Hypothalamus (tissue), 51 donors: Measurements from ENCODE around the gene TADA2A.
"Not testable (repeated sequence)": the region's sequence is repeated elsewhere in the genome, so short reads cannot be mapped to it uniquely, and the experiment has no call there.

Experiments
- DNase-seq, 51 donors: peaks; one replicate each; lab custom pipeline; 2025; lab: John Stamatoyannopoulos, UW

The TADA2A gene

GRCh38 chr17:37490022-37490587, 83.4 kb downstream of the TADA2A start:
- DNase-seq = peak in 34 of 51 donors; percentile 10 to 72 (median 46)

DNA sequence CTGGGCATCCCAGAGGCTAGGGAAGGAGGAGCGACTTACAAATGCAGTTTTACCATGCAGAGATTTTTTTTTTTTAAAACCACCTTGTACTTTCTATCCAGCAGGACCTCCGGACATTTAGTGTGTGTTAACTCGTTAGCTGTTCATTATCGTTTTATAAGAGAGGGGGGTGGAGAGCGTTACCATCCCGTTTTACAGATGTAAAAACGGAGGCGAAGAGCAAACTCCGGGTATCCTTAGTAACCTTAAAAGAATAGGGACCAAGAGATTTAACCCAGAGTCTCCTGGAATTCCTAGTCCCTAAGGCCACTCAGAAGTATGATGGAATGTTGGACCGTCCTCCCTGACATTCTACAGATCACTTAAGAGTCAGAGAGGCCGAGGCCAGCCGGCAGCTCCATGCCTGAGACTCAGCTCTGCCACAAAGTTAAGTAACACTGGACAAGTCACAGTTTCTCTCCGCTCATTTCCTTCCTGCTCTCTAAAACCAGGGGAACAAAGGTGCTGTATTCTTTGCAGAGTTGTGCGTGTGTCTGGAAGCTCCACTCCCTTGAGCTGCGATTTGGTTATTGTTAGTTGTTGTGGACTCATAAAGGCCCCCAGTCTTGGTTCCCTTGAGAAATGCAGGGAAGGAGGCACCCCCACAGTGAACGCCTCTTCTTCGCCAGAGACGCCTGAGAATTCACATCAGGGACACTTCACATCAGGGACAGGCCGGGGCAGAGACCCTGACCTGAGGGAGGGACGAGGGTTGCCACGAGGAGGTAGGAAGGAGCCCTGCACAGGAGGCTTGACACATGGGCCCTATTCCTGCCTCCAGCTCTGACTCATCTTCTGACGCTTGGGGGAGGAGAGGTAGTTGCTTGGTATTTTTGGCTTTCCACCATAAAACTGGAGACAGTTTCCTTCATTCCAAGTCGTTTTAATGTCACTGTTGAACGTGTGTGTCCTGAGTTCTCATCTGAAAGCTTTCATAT, 84.2 kb downstream of the TADA2A start:
- peak in 10 of 51 donors; percentile 8 to 56 (median 26) for DNase-seq

- DNase-seq = no peak
Observed at GRCh38 chr17:37492167-37492566, 85.5 kb downstream of the TADA2A start.

DNA sequence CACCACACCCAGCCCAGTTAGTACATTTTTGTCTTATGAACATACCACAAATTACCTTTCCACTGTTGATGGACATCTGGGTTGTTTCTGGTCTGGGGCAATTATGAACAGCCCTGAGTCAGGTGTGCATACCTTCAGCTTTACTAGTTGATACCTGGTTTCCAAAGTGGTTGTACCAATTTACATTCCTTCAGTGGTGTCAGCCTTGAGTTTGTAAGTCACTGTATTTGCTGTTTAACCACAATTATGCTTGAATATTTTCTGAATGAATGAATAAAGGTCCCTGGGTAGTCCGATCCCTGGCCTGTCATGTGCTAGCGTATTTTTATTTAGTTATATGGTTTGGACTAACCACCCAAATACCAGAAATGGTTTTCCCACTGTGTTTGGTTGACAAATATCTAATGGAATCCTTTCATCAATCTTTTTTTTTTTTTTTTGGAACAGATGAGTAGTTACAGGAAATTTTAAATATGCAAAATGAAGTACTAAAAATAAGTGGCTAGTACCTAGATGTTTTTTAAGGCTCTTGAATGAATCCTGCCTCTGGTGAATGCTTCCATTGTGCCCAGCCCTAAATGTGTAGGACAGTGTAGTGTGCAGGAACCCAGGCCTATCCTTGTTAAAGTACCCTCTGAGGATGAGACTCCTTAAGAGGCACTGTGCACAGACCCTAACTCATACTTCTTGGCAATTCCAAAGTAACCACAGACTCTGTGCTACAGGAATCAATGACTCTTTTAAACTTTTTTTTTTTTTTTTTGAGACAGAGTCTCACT, 86.8 kb downstream of the TADA2A start:
- no peak for DNase-seq

DNA sequence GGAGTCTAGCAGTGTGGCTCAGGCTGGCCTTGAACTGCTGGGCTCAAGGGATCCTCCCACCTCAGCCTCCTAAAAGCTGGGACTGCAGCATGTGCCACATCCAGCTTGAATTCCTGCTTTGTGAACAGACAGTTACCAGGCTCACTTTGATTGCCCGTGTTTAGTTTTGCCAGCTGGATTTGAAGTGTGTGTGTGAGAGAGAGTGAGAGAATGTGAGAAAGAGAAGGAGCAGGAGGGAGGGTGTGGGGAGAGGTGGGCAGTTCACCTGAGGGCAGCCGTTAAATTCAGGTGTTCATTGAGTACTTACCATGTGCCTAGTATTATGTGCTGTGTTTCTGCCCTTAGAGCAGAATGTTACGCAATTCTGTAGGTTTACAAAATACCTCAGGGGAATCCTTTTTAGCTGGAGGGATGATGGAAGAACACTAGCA, 87.7 kb downstream of the TADA2A start:
- no peak for DNase-seq

GRCh38 chr17:37494971-37495370, 88.3 kb downstream of the TADA2A start:
- no peak for DNase-seq

DNA sequence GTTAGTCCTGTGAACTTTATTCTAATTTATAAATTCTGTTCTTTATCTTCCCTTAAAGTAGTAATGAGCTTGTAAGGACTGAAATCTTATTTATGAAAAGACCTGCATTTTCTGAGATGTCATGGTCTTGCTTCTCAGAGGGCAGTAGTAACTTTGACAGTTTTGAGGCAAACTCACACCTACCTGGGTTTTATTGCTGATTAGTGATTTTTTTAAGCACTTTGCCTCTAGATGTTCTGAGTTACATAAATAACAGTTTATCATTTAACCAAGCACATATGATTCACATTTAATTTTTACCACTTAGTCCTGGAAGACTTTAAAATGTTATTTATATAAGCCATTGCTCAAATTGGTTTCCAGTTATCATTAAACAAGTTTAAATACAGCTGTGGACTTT, 93.7 kb downstream of the TADA2A start:
- no peak for DNase-seq

DNA sequence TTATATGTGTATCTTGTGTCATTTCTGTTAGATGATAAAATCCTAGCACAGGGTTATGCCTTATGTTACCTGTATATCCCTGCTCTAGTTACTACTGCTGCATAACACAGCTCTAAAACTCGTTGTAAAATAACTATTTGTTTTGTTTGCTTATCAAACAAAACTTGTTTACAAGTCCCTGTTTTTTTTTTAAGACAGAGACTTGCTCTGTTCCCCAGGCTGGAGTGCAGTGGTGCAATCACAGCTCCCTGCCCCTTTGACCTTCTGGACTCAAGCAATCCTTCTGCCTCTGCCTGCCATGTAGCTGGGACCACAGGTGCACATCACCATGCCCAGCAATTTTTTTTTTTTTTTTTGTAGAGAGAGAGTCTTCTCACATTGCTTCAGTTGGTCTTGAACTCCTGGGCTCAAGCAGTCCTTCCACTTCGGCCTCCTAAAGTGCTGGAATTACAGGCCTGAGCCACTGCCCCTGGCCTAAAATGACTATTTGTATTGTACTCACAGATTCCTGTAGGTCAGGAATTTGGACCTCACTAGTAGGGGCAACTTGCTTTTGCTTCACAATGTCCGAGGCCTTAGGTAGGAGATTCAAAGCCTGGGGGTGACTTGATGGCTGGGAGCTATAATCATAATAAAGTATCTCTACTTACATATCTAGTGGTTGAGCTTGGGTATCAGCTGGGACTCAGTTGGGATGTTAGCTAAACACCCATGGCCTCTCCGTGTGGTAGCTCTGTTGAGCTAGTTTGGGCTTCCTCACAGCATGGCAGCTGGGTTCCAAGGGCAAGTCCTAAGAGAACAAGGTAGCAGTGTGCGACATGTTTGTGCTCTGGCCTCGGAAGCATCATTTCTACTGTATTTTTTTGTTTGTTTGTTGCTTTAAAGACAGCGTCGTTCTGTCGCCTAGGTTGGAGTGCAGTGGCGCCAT, 95.6 kb downstream of the TADA2A start:
- DNase-seq = no peak

GRCh38 chr17:37503148-37503547, 96.5 kb downstream of the TADA2A start:
- no peak for DNase-seq

DNA sequence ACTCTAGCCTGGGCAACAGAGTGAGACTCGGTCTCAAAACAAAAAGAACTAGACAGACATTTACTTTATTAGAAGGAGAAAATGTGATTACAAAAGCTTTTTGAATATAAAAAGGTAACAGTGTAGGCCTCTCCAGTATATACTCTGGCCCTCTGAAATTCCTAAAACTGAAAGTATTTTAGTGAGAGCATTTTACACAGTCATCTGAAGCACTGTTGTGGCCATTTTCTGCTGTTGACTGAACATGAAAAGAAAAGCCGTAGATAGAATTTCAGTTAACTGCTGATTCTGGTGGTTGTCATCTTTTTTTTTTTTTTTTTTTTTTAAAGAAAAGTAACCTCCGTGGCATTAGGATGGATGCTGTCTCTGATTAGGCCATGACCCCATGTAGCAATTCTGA, 98.6 kb downstream of the TADA2A start:
- no peak for DNase-seq

- peak in 18 of 51 donors; percentile 3 to 54 (median 24) for DNase-seq
Observed at GRCh38 chr17:37506678-37507077, 100.0 kb downstream of the TADA2A start.

GRCh38 chr17:37507111-37507510, 100.4 kb downstream of the TADA2A start:
- peak in 3 of 51 donors; percentile 9 to 23 (median 16) for DNase-seq

- no peak for DNase-seq
Observed at GRCh38 chr17:37510056-37510455, 103.4 kb downstream of the TADA2A start.

DNA sequence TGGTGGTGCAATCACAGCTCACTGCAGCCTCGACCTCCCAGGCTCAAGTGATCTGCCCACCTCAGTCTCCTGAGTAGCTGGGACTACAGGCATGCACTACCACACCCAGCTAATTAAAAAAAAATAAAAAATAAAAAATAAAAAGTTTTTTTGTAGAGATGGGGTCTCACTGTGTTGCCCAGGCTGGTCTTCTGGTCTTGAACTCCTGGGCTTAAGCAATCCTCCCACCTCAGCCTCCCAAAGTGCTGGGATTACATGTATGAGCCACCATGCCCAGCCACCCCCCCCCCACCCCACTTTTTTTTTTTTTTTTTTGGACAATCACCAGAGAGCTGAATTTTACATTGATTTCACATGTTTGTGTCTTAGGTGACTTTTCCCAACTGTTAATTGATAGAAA, 105.0 kb downstream of the TADA2A start:
- not testable (repeated sequence) for DNase-seq

GRCh38 chr17:37512442-37513068, 105.9 kb downstream of the TADA2A start:
- no peak for DNase-seq

DNA sequence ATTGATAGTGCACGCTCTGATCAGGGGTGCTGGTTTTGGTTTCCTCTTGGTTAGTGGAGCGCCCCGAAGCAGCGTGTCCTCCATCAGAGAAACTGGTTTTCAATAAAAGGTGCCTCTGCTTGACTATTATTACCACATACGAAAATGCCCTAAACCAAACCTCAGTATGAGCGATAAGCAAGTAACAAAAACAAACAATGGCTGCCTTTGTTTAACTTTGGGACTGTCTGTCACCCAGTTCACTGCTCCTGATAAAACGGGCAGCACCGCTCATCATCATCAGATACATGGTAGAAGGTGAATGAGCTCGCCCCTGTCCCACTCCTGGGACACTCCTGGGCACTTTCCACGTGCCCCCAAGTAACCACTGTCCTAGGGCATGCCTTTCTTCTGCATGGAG, 107.0 kb downstream of the TADA2A start:
- DNase-seq = no peak

DNA sequence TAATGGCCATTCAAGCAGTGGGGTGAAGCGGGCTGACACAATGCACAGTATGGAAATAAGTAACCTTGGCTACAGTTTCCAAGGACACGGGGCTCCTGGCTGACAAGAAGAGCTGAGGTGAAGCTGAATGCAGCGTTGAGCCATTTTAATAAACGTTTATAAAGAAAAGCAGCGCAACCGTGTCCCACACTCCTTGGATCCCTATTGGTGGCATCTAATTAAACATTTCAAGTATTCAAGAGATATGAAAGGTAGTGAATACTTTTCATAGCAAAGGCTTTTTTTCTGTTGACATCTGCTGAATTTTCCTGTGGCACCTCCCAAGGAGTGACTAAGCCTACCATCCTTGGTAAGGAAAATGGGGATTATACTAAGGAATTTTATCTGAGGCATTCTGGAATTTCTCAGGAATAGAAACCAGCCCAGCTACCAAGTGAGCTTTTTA, 109.5 kb downstream of the TADA2A start:
- DNase-seq = peak in 3 of 51 donors; percentile 7 to 33 (median 12)

DNA sequence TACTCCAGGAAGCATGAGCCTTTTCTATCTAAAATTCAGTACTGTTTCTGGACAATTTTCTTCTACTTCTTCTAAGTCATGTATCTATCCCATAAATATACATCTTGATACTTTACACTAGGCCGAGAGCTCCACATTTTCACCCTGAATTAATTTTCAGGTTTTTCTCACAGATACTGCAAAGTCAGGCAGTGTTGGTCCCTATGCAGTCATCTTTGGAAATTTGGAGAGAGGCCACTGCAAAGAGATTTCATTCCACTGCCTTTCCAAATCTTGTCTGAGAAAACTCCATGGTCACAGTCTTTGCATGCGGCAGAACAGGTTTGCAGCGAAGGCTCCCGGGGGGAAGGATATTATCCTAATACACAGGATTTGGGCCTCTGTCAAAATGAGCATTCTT, 111.2 kb downstream of the TADA2A start:
- no peak for DNase-seq

DNA sequence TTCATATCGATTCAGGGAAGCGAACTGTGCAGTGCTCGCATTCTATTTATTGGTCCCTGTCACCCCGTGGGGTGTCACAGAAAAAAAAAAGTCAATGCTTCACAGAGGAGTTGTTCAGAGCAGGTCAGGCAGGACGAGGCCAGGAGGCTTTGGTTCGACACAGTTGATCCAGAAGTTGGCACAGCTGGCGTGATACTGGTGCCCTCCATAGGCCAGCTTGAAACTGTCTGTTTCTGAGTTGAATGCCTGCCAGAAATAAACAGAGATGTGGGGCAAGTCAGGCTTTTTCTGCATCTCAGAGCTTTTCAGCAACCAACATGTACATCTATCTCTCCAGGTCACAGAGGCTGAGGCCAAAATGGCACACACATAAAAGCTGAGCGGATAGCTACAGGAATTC, 112.1 kb downstream of the TADA2A start:
- peak in 5 of 51 donors; percentile 6 to 22 (median 10) for DNase-seq
